H1 (cell line): ENCODE measurements around the gene MEF2B. TPM values are rescaled to one million over a fixed set of nuclear protein-coding genes. Genes with fewer than 3 reads are reported as not detected.

Experiments
- BACH1 ChIP-seq: IDR thresholded peaks from 2 replicates; pipeline ENCODE4 v1.6.1; 2012; ENCODE audit warnings: low read length, improper control_type of control experiment
- CTBP2 ChIP-seq: IDR thresholded peaks from 2 replicates; pipeline ENCODE4 v1.7.0; 2011; ENCODE audit warnings: borderline replicate concordance, mild to moderate bottlenecking, moderate library complexity, mixed read lengths, low read length; ENCODE audit not compliant: insufficient read depth, insufficient read length
- GTF2F1 ChIP-seq: IDR thresholded peaks from 2 replicates; pipeline ENCODE4 v1.6.1; 2012; ENCODE audit warnings: low read depth, low read length, improper control_type of control experiment, borderline replicate concordance
- polyA plus RNA-seq, 7 experiments: library from polyadenylated mRNA; depleted of rRNA in 3 of 7; stranded (reverse) in 5 of 7; unstranded in 2 of 7; fragments of >200 nt in 5 of 7; fragments of 200-250 nt in 2 of 7; gene quantifications; 1 replicate in 5 of 7; 2 replicates in 1 of 7; 4 replicates in 1 of 7; pipeline versions ENCODE4 v1.2.1 to v1.2.3, GENCODE V29; 2011 to 2013; ENCODE audit warnings: missing spikeins in 2 of 7, mixed read lengths in 2 of 7
- total RNA-seq: library from RNA; stranded (reverse); fragmentation: NEBNext Ultra II Directional; extraction: Animal tissue kit (Norgen Biotek cat#: 25700); gene quantifications from 2 replicates; pipeline ENCODE4 v1.2.1, GENCODE V29; 2021
- TF ChIP-seq, protein P1 (sequence below): fragments of 300-600 bp; sonication (generic); IDR thresholded peaks from 2 replicates; pipeline ENCODE4 v1.7.1; 2012; ENCODE audit warnings: low read length, moderate library complexity, mild to moderate bottlenecking, inconsistent platforms; ENCODE audit not compliant: insufficient replicate concordance
- TF ChIP-seq, protein P2 (sequence below), 3 experiments: IDR thresholded peaks; 1 replicate in 2 of 3; 2 replicates in 1 of 3; pipeline versions ENCODE4 v1.5.1 to v1.6.1; 2011; ENCODE audit warnings: low read length in 3 of 3, mild to moderate bottlenecking in 3 of 3, inconsistent platforms in 2 of 3, low read depth in 1 of 3, moderate library complexity in 1 of 3; ENCODE audit not compliant: insufficient read depth in 1 of 3; ENCODE audit errors: control extremely low read depth in 1 of 3

MEF2B gene
- total and polyA plus RNA-seq, 2 of the 8 experiments (the other 6 are each of a cell fraction or from before 2014, with no cell fraction given), result 2.8 to 3.7 TPM

DNA sequence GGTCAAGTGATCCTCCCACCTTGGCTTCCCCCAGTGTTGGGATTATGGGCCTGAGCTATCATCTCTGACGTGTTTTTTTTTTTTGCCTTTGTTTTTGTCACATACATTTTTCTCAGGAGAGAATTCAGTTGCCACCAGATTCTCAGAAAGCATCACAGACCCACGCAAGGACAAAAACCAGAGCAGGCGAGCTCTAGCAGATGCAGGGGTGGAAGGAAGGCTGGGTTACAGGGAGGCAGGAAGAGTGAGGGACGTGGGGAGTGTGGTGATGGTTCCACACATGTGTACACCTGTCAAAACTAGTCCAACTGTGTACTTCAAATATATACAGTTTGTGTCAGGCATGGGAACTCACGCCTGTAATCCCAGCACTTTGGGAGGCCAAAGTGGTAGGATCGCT, 36.1 kb downstream of the MEF2B start (continued):
- TF ChIP-seq CTBP2, result no peak
- TF ChIP-seq, protein P1, sequence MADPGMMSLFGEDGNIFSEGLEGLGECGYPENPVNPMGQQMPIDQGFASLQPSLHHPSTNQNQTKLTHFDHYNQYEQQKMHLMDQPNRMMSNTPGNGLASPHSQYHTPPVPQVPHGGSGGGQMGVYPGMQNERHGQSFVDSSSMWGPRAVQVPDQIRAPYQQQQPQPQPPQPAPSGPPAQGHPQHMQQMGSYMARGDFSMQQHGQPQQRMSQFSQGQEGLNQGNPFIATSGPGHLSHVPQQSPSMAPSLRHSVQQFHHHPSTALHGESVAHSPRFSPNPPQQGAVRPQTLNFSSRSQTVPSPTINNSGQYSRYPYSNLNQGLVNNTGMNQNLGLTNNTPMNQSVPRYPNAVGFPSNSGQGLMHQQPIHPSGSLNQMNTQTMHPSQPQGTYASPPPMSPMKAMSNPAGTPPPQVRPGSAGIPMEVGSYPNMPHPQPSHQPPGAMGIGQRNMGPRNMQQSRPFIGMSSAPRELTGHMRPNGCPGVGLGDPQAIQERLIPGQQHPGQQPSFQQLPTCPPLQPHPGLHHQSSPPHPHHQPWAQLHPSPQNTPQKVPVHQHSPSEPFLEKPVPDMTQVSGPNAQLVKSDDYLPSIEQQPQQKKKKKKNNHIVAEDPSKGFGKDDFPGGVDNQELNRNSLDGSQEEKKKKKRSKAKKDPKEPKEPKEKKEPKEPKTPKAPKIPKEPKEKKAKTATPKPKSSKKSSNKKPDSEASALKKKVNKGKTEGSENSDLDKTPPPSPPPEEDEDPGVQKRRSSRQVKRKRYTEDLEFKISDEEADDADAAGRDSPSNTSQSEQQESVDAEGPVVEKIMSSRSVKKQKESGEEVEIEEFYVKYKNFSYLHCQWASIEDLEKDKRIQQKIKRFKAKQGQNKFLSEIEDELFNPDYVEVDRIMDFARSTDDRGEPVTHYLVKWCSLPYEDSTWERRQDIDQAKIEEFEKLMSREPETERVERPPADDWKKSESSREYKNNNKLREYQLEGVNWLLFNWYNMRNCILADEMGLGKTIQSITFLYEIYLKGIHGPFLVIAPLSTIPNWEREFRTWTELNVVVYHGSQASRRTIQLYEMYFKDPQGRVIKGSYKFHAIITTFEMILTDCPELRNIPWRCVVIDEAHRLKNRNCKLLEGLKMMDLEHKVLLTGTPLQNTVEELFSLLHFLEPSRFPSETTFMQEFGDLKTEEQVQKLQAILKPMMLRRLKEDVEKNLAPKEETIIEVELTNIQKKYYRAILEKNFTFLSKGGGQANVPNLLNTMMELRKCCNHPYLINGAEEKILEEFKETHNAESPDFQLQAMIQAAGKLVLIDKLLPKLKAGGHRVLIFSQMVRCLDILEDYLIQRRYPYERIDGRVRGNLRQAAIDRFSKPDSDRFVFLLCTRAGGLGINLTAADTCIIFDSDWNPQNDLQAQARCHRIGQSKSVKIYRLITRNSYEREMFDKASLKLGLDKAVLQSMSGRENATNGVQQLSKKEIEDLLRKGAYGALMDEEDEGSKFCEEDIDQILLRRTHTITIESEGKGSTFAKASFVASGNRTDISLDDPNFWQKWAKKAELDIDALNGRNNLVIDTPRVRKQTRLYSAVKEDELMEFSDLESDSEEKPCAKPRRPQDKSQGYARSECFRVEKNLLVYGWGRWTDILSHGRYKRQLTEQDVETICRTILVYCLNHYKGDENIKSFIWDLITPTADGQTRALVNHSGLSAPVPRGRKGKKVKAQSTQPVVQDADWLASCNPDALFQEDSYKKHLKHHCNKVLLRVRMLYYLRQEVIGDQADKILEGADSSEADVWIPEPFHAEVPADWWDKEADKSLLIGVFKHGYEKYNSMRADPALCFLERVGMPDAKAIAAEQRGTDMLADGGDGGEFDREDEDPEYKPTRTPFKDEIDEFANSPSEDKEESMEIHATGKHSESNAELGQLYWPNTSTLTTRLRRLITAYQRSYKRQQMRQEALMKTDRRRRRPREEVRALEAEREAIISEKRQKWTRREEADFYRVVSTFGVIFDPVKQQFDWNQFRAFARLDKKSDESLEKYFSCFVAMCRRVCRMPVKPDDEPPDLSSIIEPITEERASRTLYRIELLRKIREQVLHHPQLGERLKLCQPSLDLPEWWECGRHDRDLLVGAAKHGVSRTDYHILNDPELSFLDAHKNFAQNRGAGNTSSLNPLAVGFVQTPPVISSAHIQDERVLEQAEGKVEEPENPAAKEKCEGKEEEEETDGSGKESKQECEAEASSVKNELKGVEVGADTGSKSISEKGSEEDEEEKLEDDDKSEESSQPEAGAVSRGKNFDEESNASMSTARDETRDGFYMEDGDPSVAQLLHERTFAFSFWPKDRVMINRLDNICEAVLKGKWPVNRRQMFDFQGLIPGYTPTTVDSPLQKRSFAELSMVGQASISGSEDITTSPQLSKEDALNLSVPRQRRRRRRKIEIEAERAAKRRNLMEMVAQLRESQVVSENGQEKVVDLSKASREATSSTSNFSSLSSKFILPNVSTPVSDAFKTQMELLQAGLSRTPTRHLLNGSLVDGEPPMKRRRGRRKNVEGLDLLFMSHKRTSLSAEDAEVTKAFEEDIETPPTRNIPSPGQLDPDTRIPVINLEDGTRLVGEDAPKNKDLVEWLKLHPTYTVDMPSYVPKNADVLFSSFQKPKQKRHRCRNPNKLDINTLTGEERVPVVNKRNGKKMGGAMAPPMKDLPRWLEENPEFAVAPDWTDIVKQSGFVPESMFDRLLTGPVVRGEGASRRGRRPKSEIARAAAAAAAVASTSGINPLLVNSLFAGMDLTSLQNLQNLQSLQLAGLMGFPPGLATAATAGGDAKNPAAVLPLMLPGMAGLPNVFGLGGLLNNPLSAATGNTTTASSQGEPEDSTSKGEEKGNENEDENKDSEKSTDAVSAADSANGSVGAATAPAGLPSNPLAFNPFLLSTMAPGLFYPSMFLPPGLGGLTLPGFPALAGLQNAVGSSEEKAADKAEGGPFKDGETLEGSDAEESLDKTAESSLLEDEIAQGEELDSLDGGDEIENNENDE, result no peak
- TF ChIP-seq, protein P2, sequence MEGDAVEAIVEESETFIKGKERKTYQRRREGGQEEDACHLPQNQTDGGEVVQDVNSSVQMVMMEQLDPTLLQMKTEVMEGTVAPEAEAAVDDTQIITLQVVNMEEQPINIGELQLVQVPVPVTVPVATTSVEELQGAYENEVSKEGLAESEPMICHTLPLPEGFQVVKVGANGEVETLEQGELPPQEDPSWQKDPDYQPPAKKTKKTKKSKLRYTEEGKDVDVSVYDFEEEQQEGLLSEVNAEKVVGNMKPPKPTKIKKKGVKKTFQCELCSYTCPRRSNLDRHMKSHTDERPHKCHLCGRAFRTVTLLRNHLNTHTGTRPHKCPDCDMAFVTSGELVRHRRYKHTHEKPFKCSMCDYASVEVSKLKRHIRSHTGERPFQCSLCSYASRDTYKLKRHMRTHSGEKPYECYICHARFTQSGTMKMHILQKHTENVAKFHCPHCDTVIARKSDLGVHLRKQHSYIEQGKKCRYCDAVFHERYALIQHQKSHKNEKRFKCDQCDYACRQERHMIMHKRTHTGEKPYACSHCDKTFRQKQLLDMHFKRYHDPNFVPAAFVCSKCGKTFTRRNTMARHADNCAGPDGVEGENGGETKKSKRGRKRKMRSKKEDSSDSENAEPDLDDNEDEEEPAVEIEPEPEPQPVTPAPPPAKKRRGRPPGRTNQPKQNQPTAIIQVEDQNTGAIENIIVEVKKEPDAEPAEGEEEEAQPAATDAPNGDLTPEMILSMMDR (IDR thresholded peaks at IDR 0.05; ENCODE audit: control extremely low read depth in 1 of 3, insufficient read depth in 1 of 3, low read depth in 1 of 3, low read length in 3 of 3), result no peak
- no peak for TF ChIP-seq BACH1
- TF ChIP-seq GTF2F1, result no peak
- TF ChIP-seq, all 59 proteins: peak for 0
